T-cell (primary cell): ENCODE data around the gene UQCR11. TPM values are rescaled to one million over a fixed set of nuclear protein-coding genes. Genes with fewer than 3 reads are reported as not detected.

Source experiments
- ATAC-seq, 4 experiments: fragments of 200-7000 bp in 3 of 4; fragments of 150-1000 bp in 1 of 4; cut with Tn5 transposase; replicated peaks in 1 of 4; 1 replicate in 3 of 4; 2 replicates in 1 of 4; pipeline ENCODE4 v1.10.0; 2021; ENCODE audit warnings: moderate library complexity in 3 of 4, mild to moderate bottlenecking in 2 of 4, moderate number of reproducible peaks in 1 of 4
- CTCF ChIA-PET, 2 donors: fragments of 300-600 bp; sonication (Branson Sonifier 250); formaldehyde crosslinking; loops; one replicate each; lab custom pipeline; 2022; ENCODE audit warnings: antibody characterized with exemption in 2 of 2; lab: Charles Lee
- POLR2A ChIA-PET, 2 donors: fragments of 300-600 bp; sonication (Branson Sonifier 250); formaldehyde crosslinking; loops; one replicate each; lab custom pipeline; 2022; ENCODE audit warnings: antibody characterized with exemption in 2 of 2; lab: Charles Lee
- DNase-seq, 35 experiments: peaks; one replicate each; pipeline versions ENCODE4 v3.0.0 to v3.0.0-alpha.2; 2013 to 2023
- H3K27ac ChIP-seq: one replicate; pipeline ENCODE4 v1.5.1; 2013; ENCODE audit warnings: low read length
- H3K27me3 ChIP-seq, 2 experiments: replicated peaks in 1 of 2; 1 replicate in 1 of 2; 2 replicates in 1 of 2; pipeline versions ENCODE4 v1.6.1 to v1.7.0; 2013; ENCODE audit warnings: low read length in 1 of 2, mixed read lengths in 1 of 2; ENCODE audit not compliant: control insufficient read depth in 2 of 2, insufficient read depth in 2 of 2; ENCODE audit errors: extremely low read depth in 1 of 2
- H3K36me3 ChIP-seq, 2 donors: 1 replicate in 1 of 2; 2 replicates in 1 of 2; pipeline versions ENCODE4 v1.6.1 to v1.7.0; 2013; ENCODE audit warnings: low read length in 1 of 2; ENCODE audit not compliant: control insufficient read depth in 2 of 2, insufficient read depth in 1 of 2; ENCODE audit errors: extremely low read depth in 1 of 2
- H3K4me1 ChIP-seq, 2 experiments: 1 replicate in 1 of 2; 2 replicates in 1 of 2; pipeline versions ENCODE4 v1.6.1 to v1.7.0; 2013; ENCODE audit warnings: low read length in 2 of 2, mixed read lengths in 1 of 2; ENCODE audit not compliant: insufficient read depth in 2 of 2, control insufficient read depth in 1 of 2; ENCODE audit errors: extremely low read depth in 1 of 2
- H3K4me3 ChIP-seq, 2 donors: 1 replicate in 1 of 2; 2 replicates in 1 of 2; pipeline versions ENCODE4 v1.5.1 to v1.7.0; 2013; ENCODE audit warnings: mild to moderate bottlenecking in 2 of 2, low read length in 1 of 2, moderate library complexity in 1 of 2; ENCODE audit not compliant: control insufficient read depth in 1 of 2; ENCODE audit errors: extremely low read depth in 1 of 2
- H3K9me3 ChIP-seq: 2 replicates; pipeline ENCODE4 v1.7.0; 2013
- H3K27ac Mint-ChIP-seq, 2 donors: one replicate each; pipeline ENCODE4 v1.8.0; 2020 to 2021; ENCODE audit warnings: mild to moderate bottlenecking in 2 of 2, mixed read lengths in 2 of 2
- H3K27me3 Mint-ChIP-seq, 2 donors: one replicate each; pipeline ENCODE4 v1.8.0; 2021 to 2022; ENCODE audit warnings: mixed read lengths in 2 of 2
- H3K36me3 Mint-ChIP-seq: one replicate; pipeline ENCODE4 v1.8.0; 2021; ENCODE audit warnings: mixed read lengths
- H3K4me1 Mint-ChIP-seq, 3 donors: one replicate each; pipeline ENCODE4 v1.8.0; 2020 to 2022; ENCODE audit warnings: mixed read lengths in 3 of 3, mild to moderate bottlenecking in 1 of 3
- H3K4me3 Mint-ChIP-seq, 3 donors: one replicate each; pipeline ENCODE4 v1.8.0; 2020 to 2022; ENCODE audit warnings: mild to moderate bottlenecking in 3 of 3, mixed read lengths in 3 of 3, moderate library complexity in 3 of 3
- H3K9me3 Mint-ChIP-seq, 3 donors: one replicate each; pipeline ENCODE4 v1.8.0; 2020 to 2022; ENCODE audit warnings: mixed read lengths in 3 of 3
- WGBS: methylation state at CpG from one replicate; pipeline ENCODE4 v1.1.5; 2013; ENCODE audit warnings: missing lambda C conversion rate; ENCODE audit not compliant: insufficient coverage; 5-methylcytosine and 5-hydroxymethylcytosine counted together
- total RNA-seq, 35 experiments: library from RNA in 6 of 35; stranded (reverse) in 6 of 35; fragments of 120-200 nt in 1 of 35; gene quantifications; one replicate each; pipeline versions ENCODE4 v1.2.1 to v1.2.4 and lab custom pipeline; 2013 to 2026

The UQCR11 gene
- total RNA-seq, 5 donors from 2014 or later (not counting 1 experiment from before 2014, with no cell fraction given): 127 to 168 (median 148) TPM

- CTCF ChIA-PET: no interaction called here
- POLR2A ChIA-PET: no interaction called here
Measured at GRCh38 chr19:1612114-1613086, 7.1 kb upstream of the UQCR11 start.

GRCh38 chr19:1611353-1611752, 6.1 kb upstream of the UQCR11 start:
- no peak overlapping the region for H3K27ac ChIP-seq
- no peaks in the 10 kb centered on the region for H3K27me3 ChIP-seq
- ChIA-PET CTCF (no interaction called here), POLR2A (interaction anchor here in 1 of 2 donors (0.6 kb wide), 1 partner anchor 15 kb away, joined by 3 read pairs; no protein-coding TSS in a partner anchor)
- Mint-ChIP-seq H3K27me3 (no peaks in the 10 kb centered on the region), H3K36me3 (peaks cover 21% of the 10 kb centered on the region), H3K9me3 (no peaks in the 10 kb centered on the region), H3K27ac (peak overlapping the region; percentile 11 to 39), H3K4me1 (peaks cover 17 to 34% (median 27%) of the 10 kb centered on the region in 3 donors), H3K4me3 (no peak overlapping the region)
- H3K4me1 ChIP-seq: peaks cover 12 to 49% of the 10 kb centered on the region in 2 experiments
- H3K9me3 ChIP-seq: no peaks in the 10 kb centered on the region
- no peak for ATAC-seq
- no peak overlapping the region for H3K4me3 ChIP-seq
- DNase-seq: no peak
- WGBS: 94% methylated on average over 7 of the region's 15 CpGs
- H3K36me3 ChIP-seq: peaks cover 31 to 39% of the 10 kb centered on the region in 2 donors

More at GRCh38 chr19:1612114-1613086, 7.1 kb upstream of the UQCR11 start:
- DNase-seq (no peak), ATAC-seq (no peak)
- H3K36me3 Mint-ChIP-seq: peaks cover 25% of the 10 kb centered on the region
- H3K27me3 Mint-ChIP-seq: no peaks in the 10 kb centered on the region
- peaks cover 27 to 40% (median 34%) of the 10 kb centered on the region in 3 donors for H3K4me1 Mint-ChIP-seq
- peaks cover 15 to 47% of the 10 kb centered on the region in 2 experiments for H3K4me1 ChIP-seq
- H3K27ac ChIP-seq: no peak overlapping the region
- 95% methylated on average over 39 of the region's 39 CpGs for WGBS
- H3K9me3 Mint-ChIP-seq: no peaks in the 10 kb centered on the region
- H3K4me3 Mint-ChIP-seq: no peak overlapping the region
- H3K36me3 ChIP-seq: peaks cover 36 to 39% of the 10 kb centered on the region in 2 donors
- H3K4me3 ChIP-seq: no peak overlapping the region
- no peaks in the 10 kb centered on the region for H3K9me3 ChIP-seq
- H3K27ac Mint-ChIP-seq: no peak overlapping the region
- no peaks in the 10 kb centered on the region for H3K27me3 ChIP-seq

GRCh38 chr19:1610579-1610978, 5.3 kb upstream of the UQCR11 start:
- Mint-ChIP-seq H3K27me3 (no peaks in the 10 kb centered on the region), H3K4me1 (peaks cover 23 to 41% (median 32%) of the 10 kb centered on the region in 3 donors), H3K9me3 (no peaks in the 10 kb centered on the region), H3K27ac (peak overlapping the region in 1 of 2 donors; percentile 23), H3K36me3 (peaks cover 17% of the 10 kb centered on the region), H3K4me3 (no peak overlapping the region)
- DNase-seq: peak in 9 of 35 experiments; percentile 6 to 54 (median 20)
- Histone ChIP-seq H3K36me3 (peaks cover 28 to 35% of the 10 kb centered on the region in 2 donors), H3K4me3 (no peak overlapping the region), H3K27ac (no peak overlapping the region), H3K9me3 (no peaks in the 10 kb centered on the region), H3K27me3 (no peaks in the 10 kb centered on the region), H3K4me1 (peaks cover 17 to 57% of the 10 kb centered on the region in 2 experiments)
- 86% methylated on average over 1 of the region's 11 CpGs for WGBS
- POLR2A ChIA-PET: interaction anchor here in 1 of 2 donors (0.6 kb wide), 1 partner anchor 336 kb away, joined by 3 read pairs; no protein-coding TSS in a partner anchor
- no peak for ATAC-seq
- CTCF ChIA-PET: no interaction called here

GRCh38 chr19:1609680-1610474, 4.6 kb upstream of the UQCR11 start:
- ChIA-PET POLR2A (no interaction called here), CTCF (no interaction called here)
- H3K36me3 ChIP-seq: peaks cover 22 to 31% of the 10 kb centered on the region in 2 donors
- Mint-ChIP-seq H3K27me3 (no peaks in the 10 kb centered on the region), H3K27ac (peak overlapping the region; percentile 79 to 93), H3K4me1 (peaks cover 26 to 43% (median 34%) of the 10 kb centered on the region in 3 donors), H3K36me3 (peaks cover 13% of the 10 kb centered on the region), H3K4me3 (peak overlapping the region in 1 of 3 donors; percentile 77), H3K9me3 (no peaks in the 10 kb centered on the region)
- 96% methylated on average over 11 of the region's 16 CpGs for WGBS
- no peak for DNase-seq
- no peak for ATAC-seq
- H3K27me3 ChIP-seq: no peaks in the 10 kb centered on the region
- no peaks in the 10 kb centered on the region for H3K9me3 ChIP-seq
- peak overlapping the region; percentile 77 for H3K27ac ChIP-seq
- H3K4me3 ChIP-seq: peak overlapping the region in 1 of 2 donors; percentile 58
- peaks cover 17 to 60% of the 10 kb centered on the region in 2 experiments for H3K4me1 ChIP-seq

- DNase-seq (peak in 14 of 35 experiments; percentile 9 to 57 (median 26)), ATAC-seq (peak in 2 of 4 experiments; percentile 6 to 8)
- Mint-ChIP-seq H3K4me3 (peak overlapping the region; percentile 50 to 77 (median 76)), H3K27ac (peak overlapping the region; percentile 49 to 93), H3K27me3 (no peaks in the 10 kb centered on the region), H3K9me3 (no peaks in the 10 kb centered on the region), H3K4me1 (peaks cover 31 to 47% (median 39%) of the 10 kb centered on the region in 3 donors), H3K36me3 (peaks cover 11% of the 10 kb centered on the region)
- Histone ChIP-seq H3K9me3 (no peaks in the 10 kb centered on the region), H3K27me3 (no peaks in the 10 kb centered on the region), H3K27ac (peak overlapping the region; percentile 77), H3K4me3 (peak overlapping the region; percentile 56 to 58), H3K36me3 (peaks cover 14 to 22% of the 10 kb centered on the region in 2 donors), H3K4me1 (peaks cover 19 to 68% of the 10 kb centered on the region in 2 experiments)
- CTCF ChIA-PET: interaction anchor here (0.5 to 2.4 kb wide), 3 partner anchors 63 to 289 kb away, joined by 4 to 6 read pairs (median 5); no protein-coding TSS in a partner anchor
- POLR2A ChIA-PET: interaction anchor here in 1 of 2 donors (0.7 kb wide), 1 partner anchor 380 kb away, joined by 3 read pairs; no protein-coding TSS in a partner anchor
- 5% methylated on average over 4 of the region's 10 CpGs for WGBS
Measured at GRCh38 chr19:1609103-1609396, 3.8 kb upstream of the UQCR11 start.
